Measurements from ENCODE around the gene CARS1. TPM values are rescaled to one million over a fixed set of nuclear protein-coding genes. Genes with fewer than 3 reads are reported as not detected.

Gene CARS1
- total RNA-seq, 1 donor: 106 TPM

DNA sequence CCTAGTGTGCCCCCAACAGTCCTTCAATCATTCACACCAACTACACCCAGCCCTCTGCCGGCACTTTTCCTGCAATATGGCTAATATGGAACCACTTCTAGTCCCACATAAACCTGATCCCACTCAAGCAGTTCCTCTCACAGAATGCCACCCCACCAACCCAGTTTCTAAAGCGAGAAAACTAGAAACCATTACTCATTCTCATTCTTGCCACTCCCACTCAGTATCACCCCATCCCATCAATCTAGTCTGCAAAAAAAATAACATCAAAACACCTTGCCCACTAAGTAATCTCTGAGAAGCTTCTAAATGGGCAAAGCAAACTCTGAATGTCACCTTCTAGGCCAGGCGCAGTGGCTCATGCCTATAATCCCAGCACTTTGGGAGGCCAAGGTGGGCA is 83.0 kb downstream of the CARS1 start:
- Histone ChIP-seq H3K4me1 (ENCODE audit: insufficient read depth, low read length) (no peaks in the 10 kb centered on the region), H3K36me3 (ENCODE audit: insufficient read depth, low read length) (peaks cover 98% of the 10 kb centered on the region), H3K4me2 (ENCODE audit: insufficient read depth, low read length) (no peak overlapping the region), H3K27me3 (ENCODE audit: insufficient read depth, low read length) (no peaks in the 10 kb centered on the region), H3K79me2 (ENCODE audit: insufficient read depth, low read length) (peaks cover 81% of the 10 kb centered on the region), H3K9me3 (ENCODE audit: low read depth, low read length) (no peaks in the 10 kb centered on the region), H3K4me3 (ENCODE audit: insufficient read depth, low read length) (no peak overlapping the region), H4K20me1 (ENCODE audit: insufficient read depth, low read length) (peaks cover 19% of the 10 kb centered on the region), H3K27ac (ENCODE audit: low read depth, low read length) (no peak overlapping the region), H2AFZ (ENCODE audit: low read length) (no peak overlapping the region)
- TF ChIP-seq, protein P1, sequence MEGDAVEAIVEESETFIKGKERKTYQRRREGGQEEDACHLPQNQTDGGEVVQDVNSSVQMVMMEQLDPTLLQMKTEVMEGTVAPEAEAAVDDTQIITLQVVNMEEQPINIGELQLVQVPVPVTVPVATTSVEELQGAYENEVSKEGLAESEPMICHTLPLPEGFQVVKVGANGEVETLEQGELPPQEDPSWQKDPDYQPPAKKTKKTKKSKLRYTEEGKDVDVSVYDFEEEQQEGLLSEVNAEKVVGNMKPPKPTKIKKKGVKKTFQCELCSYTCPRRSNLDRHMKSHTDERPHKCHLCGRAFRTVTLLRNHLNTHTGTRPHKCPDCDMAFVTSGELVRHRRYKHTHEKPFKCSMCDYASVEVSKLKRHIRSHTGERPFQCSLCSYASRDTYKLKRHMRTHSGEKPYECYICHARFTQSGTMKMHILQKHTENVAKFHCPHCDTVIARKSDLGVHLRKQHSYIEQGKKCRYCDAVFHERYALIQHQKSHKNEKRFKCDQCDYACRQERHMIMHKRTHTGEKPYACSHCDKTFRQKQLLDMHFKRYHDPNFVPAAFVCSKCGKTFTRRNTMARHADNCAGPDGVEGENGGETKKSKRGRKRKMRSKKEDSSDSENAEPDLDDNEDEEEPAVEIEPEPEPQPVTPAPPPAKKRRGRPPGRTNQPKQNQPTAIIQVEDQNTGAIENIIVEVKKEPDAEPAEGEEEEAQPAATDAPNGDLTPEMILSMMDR (IDR thresholded peaks at IDR 0.05; ENCODE audit: extremely low read depth, low read depth, low read length): no peak
- DNase-seq (ENCODE audit: insufficient read length, low spot score, missing footprints): no peak

DNA sequence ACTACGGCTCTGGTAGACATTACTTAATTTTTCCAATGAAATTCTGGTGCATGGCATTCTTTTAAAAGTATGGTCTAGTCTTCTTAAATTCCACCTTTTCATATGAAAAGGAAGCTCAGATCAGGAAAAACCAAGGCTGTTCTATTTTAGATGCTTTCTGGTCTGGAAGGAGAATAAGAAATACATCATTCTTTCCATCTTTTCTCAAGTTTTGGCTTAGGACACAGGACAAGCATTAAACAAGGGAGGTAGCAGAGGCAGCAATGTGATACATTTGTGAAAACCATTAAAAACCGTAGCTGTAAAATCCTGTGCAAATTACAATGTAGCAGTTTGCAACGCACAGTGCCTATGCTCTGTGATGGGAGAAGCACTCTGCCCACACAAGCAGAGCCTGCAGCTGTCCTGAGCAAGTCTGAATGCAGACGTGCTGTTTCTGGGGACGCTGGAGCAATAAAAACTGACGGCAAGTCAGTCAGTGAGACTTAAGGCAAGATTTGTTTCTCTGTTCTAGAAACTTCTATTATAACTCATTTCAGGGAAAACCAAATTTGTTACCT is 88.8 kb downstream of the CARS1 start:
- Histone ChIP-seq H4K20me1 (ENCODE audit: insufficient read depth, low read length) (peaks cover 11% of the 10 kb centered on the region), H3K36me3 (ENCODE audit: insufficient read depth, low read length) (peaks cover 92% of the 10 kb centered on the region)

DNA sequence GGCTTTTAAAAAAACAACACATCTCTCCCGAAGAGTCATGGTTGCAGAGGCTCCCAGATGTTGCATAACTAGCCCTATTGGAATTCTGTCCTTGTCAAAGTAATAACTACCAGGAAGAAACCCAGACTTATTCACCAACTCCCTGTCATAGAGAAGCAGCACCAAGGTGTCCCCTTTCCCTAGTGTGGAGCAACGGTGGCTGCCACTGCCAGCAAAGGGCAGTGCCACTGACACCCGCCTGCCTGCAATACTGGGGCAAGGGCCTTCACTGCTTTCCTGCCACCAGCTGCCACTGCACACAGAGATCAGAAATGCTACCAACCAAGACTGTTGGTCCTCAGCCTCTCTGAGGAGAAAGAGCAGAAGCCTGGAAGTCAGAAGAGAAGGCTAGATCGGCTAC is 92.4 kb downstream of the CARS1 start:
- Histone ChIP-seq H3K79me2 (ENCODE audit: insufficient read depth, low read length) (peaks cover 81% of the 10 kb centered on the region), H3K27ac (ENCODE audit: low read depth, low read length) (no peak overlapping the region)
- TF ChIP-seq, protein P1 (IDR thresholded peaks at IDR 0.05; ENCODE audit: extremely low read depth, low read depth, low read length): no peak

More for the DNA sequence above, 88.8 kb downstream of the CARS1 start:
- Histone ChIP-seq H3K4me2 (ENCODE audit: insufficient read depth, low read length) (no peak overlapping the region), H3K27ac (ENCODE audit: low read depth, low read length) (no peak overlapping the region), H3K9me3 (ENCODE audit: low read depth, low read length) (no peaks in the 10 kb centered on the region), H3K79me2 (ENCODE audit: insufficient read depth, low read length) (peaks cover 74% of the 10 kb centered on the region), H3K4me3 (ENCODE audit: insufficient read depth, low read length) (no peak overlapping the region), H3K27me3 (ENCODE audit: insufficient read depth, low read length) (no peaks in the 10 kb centered on the region), H2AFZ (ENCODE audit: low read length) (no peak overlapping the region), H3K4me1 (ENCODE audit: insufficient read depth, low read length) (no peaks in the 10 kb centered on the region)
- DNase-seq (ENCODE audit: insufficient read length, low spot score, missing footprints): no peak
- TF ChIP-seq, protein P1 (IDR thresholded peaks at IDR 0.05; ENCODE audit: extremely low read depth, low read depth, low read length): no peak

DNA sequence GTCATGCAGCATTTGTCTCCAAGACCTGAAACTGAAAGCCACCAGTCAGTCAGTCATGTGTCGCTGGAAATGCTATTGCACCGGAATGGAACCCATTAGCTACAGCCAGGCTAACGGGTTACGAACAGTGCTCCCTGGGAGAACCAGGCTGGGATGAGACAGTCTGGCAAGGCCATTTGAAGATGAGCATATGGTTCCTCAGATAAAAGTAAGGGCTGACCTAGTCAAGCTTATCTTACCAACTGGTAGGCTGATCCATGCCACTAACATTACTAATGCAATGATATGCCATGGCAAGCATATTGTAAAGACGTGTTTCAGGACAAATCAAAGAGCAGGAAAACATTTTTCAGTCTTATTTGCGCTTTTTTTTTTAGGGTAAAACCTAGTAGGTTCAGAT is 93.5 kb downstream of the CARS1 start:
- Histone ChIP-seq H4K20me1 (ENCODE audit: insufficient read depth, low read length) (peaks cover 9% of the 10 kb centered on the region), H3K4me1 (ENCODE audit: insufficient read depth, low read length) (no peaks in the 10 kb centered on the region), H3K36me3 (ENCODE audit: insufficient read depth, low read length) (peaks cover 76% of the 10 kb centered on the region), H3K79me2 (ENCODE audit: insufficient read depth, low read length) (peaks cover 81% of the 10 kb centered on the region), H3K9me3 (ENCODE audit: low read depth, low read length) (no peaks in the 10 kb centered on the region), H3K27me3 (ENCODE audit: insufficient read depth, low read length) (no peaks in the 10 kb centered on the region), H3K4me3 (ENCODE audit: insufficient read depth, low read length) (no peak overlapping the region), H3K27ac (ENCODE audit: low read depth, low read length) (no peak overlapping the region), H3K4me2 (ENCODE audit: insufficient read depth, low read length) (no peak overlapping the region), H2AFZ (ENCODE audit: low read length) (no peak overlapping the region)
- TF ChIP-seq, protein P1 (IDR thresholded peaks at IDR 0.05; ENCODE audit: extremely low read depth, low read depth, low read length): no peak
- no peak for DNase-seq (ENCODE audit: insufficient read length, low spot score, missing footprints)

More for the DNA sequence above, 92.4 kb downstream of the CARS1 start:
- no peaks in the 10 kb centered on the region for H3K4me1 ChIP-seq (ENCODE audit: insufficient read depth, low read length)
- H3K9me3 ChIP-seq (ENCODE audit: low read depth, low read length): no peaks in the 10 kb centered on the region
- no peak overlapping the region for H3K4me2 ChIP-seq (ENCODE audit: insufficient read depth, low read length)
- H3K4me3 ChIP-seq (ENCODE audit: insufficient read depth, low read length): no peak overlapping the region
- H4K20me1 ChIP-seq (ENCODE audit: insufficient read depth, low read length): peaks cover 9% of the 10 kb centered on the region
- DNase-seq (ENCODE audit: insufficient read length, low spot score, missing footprints): no peak
- no peaks in the 10 kb centered on the region for H3K27me3 ChIP-seq (ENCODE audit: insufficient read depth, low read length)
- no peak overlapping the region for H2AFZ ChIP-seq (ENCODE audit: low read length)
- H3K36me3 ChIP-seq (ENCODE audit: insufficient read depth, low read length): peaks cover 76% of the 10 kb centered on the region

All from osteoblast (primary cell).